ENCODE data around the gene TRMT2B.
"Not testable (repeated sequence)": the region's sequence is repeated elsewhere in the genome, so short reads cannot be mapped to it uniquely, and the experiment has no call there.

Gene TRMT2B

DNA sequence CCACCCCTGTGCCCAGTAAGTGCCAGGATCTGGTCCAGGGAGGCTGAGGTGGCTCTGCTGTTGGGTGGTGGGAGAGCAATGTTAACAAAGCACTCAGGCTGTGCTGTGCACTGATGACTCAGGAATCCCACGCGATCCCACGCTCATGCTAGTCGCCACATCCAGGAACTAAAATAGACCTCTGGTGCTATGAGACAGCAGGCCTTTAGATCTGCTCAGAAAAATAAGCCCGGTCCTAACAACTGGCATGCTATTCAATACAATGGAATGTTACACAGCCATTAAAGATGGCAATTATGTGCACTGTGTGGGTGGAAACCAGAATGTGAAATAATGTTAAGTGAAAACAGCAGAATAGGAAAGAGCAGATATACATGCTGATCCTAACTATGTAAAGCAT, 56.4 kb downstream of the TRMT2B start:
- DNase-seq = no peak

DNA sequence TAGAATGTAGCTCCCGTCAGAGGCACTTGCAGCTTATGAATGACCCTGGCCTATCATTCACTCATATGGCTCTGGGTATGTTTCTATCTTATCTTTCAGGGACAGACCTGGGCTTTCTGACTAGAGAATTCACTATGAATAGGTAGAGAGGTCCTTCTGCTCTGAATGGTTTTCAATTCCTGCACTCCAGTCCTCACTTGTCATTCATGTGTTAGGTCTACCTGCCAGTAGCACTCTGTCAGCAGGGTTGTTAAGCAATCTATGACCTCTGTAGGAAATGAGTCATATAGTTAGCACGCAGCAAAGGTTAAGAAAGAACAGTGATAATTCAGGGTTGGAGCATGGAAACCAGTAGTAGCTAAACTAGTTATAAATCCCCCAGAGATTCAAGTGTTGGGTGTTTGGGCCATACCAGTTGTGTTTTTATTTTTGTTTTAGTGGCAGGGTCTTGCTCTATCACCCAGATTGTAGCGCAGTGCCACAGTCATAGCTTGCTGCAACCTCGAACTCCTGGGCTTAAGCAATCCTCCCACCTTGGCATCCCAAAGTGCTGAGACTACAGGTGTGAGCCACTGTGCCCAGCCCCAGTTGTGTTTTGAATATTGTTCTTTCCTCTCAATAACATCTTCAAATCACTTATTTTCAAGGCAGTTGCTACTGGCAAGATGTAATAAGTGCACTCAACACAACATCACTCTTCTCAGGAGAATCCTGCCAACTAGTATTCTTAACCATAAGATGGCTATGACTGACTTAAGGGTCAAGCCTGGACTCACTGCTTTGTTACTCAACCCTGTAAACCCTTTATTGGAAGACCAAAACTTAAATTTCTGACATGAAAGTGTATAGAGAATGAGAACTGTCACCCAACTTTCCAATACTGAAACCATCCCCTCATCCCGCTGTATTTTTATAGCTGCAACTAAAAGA, 57.3 kb downstream of the TRMT2B start:
- no peak for DNase-seq

DNA sequence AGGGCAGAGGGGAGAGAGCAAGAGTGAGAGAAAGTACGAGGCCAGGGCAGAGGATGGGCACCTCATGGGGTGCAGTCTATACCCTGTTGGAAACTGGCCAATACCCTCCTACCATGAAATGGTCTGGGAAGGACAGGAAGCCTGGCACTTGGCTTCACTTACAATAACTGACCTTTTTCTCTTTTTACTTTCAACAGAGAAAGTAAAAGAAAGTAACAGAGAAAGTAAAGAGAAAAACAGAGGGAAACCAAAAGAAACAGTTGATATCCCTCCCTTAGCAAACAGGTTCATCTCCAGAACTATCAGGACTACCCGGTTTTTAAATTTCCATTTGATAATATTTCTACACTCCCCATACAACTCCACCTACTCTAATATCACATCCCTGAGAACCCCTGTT, 61.8 kb downstream of the TRMT2B start:
- DNase-seq = no peak

DNA sequence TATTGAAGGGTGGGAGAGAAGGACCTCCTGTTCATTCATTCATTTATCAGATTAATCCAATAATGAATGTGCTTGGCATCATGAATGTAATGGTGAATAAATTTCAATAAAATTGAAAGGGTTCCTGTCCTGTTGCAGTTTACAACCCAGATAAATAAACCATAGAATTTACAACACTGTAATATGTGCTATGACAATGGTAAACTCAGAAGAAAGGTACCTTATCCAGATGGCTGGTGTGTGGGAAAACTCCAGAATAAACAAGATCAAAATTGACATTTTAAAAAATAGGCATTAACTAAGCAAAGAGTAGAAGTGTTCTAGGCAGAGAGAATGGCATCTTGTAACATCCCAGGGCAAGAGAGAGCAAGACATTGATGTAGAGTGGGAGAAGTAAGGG, 67.1 kb downstream of the TRMT2B start:
- DNase-seq = no peak

DNA sequence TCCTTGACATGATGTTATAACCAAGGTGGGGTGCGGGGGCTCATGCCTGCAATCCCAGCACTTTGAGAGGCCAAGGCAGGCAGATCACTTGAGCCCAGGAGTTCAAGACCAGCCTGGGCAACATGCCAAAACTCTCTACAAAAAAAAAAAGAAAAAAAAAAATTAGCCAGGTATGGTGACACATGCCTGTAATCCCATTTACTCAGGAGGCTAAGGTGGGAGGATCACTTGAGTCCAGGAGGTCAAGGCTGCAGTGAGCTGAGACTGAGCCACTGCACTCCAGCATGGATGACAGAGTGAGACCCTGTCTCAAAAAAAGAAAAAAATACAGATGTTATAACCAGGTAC, 70.4 kb downstream of the TRMT2B start:
- DNase-seq = not testable (repeated sequence)

DNA sequence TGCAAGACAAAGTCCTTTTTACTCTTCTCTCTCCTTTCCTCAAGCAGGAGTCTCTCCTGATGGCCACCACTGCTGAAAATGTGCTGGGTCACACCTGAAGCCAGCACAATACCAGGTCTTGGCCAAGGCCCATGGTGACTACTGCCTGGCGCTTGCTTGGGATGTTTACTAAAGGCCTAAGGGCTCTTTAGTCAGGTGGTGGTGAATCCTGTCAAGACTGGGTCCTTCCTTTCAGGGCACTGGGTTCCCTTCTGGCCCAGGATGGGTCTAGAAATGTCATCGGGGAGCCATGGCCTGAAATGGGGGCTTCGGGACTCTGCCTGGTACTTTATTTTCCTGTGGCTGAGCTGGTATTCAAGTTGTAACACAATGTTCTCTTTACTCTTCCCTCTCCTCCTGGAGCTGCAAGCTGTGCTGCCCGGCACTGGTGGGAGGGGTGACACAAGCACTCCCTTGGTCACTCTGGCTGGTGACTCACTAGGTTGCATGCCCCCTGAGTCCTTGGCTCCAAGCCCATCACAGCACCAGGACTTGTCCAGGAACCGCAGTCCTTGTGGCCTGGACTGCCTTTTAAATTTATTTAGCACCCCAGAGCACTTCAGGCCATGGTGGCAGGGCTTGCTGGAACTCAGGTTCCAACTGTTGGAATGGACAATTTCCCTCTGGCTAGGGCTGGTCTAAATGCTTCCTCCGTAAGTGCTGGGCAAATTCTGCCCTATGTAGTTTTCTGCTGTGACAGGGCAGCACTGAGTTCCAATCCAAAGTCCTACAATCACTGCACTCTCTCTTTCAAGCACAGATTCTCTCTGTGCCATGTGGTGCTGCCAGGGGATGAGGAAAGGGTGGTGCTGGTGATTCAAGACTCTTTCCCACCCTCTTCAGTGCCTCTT, 71.1 kb downstream of the TRMT2B start:
- no peak for DNase-seq

DNA sequence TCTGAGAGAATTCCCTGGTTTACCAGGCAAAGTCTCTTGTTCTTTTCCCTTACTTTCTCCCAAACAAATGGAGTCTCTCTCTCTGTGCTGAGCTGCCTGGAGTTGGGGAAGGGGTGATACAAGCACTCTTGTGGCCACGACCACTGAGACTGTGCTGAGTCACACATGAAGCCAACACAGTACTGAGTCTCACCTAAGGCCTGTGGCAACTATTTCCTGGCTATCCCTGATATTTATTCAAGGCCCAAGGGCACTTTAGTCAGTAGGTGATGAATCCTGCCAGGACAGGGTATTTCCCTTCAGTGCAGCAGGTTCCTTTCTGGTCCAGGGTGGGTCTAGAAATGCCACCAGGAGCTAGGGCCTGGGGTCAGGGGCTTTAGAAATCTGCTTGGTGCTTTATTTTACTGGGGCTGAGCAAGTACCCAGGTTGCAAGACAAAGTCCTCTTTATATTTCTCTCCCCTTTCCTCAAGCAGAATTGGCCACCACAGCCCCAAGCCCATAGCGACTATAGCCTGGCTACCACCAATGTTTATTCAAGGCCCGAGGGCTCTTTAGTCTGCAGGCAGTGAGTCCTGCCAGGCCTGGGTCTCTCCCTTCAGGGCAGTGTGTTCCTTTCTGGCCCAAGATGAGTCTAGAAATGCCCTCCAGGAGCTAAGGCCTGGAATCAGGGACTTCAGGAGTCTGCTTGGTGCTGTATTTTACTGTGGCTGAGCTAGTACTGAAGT, 71.9 kb downstream of the TRMT2B start:
- DNase-seq = no peak

DNA sequence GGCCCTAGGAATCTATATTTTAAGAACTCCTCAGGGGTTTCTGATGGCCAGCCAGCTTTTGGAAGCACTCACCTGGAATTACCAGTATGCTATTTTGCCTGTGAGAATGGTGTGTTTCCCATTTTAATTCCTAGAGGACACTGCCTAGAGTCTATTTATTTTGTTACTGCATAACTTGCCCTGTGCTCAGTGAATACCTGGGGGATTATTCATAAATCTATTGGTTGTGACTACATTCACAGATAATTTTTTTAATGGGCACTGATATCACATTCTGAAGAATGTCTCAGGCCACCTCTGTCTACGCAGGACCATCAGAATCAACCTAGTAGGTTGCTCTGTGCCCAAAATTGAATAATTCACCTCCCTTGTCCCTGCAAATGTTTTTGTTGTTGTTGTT, 75.7 kb downstream of the TRMT2B start:
- no peak for DNase-seq

DNA sequence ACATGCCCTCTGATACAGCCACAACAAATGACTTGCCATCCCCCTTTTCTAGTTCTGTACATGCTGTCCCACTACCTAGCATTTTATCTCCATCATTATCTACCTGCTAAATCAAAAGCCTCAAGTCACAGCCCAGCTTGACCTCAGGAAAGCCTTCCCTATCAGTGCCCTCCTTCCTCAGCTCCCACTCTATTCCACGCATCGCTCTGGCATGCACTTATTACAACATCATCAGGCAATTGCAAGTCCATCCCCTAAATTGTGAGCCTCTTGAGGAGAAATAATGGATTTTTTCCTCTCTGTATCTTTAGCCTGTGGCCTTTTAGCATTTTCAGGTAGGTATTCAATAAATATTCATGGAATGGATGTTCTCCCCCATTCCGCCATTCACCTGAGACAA, 76.7 kb downstream of the TRMT2B start:
- DNase-seq = no peak

DNA sequence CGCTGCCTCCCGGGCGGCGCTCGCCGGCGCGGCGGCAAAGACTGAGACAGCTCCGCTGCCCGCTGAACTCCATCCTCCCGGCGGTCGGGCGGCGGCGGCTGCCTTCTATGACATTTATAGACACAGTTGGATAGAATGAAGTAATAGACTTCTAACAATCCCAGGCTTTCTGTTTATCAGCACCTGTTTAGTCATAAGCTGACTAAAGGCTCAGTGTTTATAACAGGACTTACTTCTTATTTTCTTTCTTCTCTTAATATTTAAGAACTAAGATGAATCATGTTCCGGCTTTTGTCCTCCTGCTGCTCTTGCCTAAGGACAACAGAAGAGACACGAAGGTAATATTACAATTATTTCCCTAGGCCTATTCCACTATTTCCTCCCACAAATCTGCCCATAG, 78.5 kb downstream of the TRMT2B start:
- no peak for DNase-seq

DNA sequence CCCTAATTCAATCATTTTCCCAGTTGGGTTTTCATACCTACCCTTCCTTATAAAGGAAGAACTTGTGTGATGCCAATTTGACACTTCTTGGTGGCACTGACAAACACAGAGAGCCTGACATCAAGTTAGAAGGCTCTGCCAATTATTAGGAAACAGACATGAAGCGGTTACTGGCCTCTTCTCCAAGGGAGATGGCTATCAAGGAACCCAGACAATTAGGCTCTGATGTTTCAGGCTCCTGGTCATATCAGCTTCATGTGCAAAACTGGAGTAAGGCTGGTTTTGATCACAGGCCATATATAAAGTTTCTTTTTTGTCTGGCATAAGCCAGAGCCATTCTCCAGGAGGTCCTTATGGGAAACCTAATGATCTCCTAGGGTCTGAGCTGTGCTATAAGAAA, 82.0 kb downstream of the TRMT2B start:
- DNase-seq = no peak

DNA sequence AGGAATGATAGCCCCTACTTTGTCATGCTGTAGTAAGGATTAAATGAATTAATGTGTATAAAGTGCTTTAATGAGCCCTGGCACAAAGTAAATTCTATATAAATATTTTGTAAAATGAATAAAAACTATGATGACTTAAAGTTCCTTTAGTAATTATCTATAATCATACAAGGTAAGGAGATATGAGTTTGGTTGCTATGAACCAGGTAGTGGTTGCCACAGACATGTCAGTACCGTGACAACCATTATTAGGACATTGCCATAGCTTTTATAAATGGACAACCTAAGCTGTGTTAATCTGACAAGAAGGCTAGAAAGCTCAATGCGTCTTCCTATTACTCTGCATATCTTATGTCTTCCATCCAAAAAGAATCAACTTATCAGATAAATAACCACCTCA, 82.5 kb downstream of the TRMT2B start, which contains the start of gene ARL13A:
TSS of gene ARL13A (plus strand) at position 301 of the 400 bp plus-strand sequence. CDS start 3,982 bp downstream, outside the sequence.
- no peak for DNase-seq

DNA sequence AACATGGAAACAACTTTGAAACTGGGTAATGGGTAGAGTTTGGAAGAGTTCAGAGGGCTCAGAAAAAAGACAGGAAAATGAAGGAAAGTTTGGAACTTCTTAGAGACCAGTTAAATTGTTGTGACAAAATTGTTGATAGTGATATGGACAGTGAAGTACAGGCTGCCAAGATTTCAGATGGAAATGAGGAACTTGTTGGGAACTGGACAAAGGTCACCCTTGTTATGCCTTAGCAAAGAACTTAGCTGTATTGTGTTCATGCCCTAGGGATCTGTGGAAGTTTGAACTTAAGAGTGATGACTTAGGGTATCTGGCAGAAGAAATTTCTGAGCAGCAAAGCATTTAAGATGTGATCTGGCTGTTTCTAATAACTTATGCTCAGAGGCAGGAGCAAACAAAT, 87.5 kb downstream of the TRMT2B start:
- DNase-seq = no peak

DNA sequence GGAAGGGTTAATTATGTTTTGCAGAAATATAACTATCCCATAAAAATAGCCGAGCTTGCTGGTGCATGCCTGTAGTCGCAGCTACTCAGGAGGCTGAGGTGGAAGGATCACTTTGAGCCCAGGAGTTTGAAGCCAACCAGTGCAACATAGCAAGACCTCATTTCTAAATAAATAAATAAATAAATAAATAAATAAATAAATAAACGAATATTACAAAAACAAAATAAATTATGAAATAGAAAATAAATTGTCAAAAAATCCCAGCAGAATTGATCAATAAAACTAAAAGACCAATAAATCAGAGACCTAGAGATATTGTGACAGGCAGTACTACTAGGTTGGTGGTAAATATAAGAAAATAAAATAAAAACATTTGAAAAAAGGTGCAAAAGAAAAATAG, 89.1 kb downstream of the TRMT2B start:
- DNase-seq = no peak

All from NCI-H1930 (cell line).